ENCODE measurements around the gene WASHC2A. TPM values are rescaled to one million over a fixed set of nuclear protein-coding genes. Genes with fewer than 3 reads are reported as not detected.
"Not testable (repeated sequence)": the region's sequence is repeated elsewhere in the genome, so short reads cannot be mapped to it uniquely, and the experiment has no call there.

The WASHC2A gene
- total RNA-seq, 1 experiment from 2014 or later = 24.5 TPM

DNA sequence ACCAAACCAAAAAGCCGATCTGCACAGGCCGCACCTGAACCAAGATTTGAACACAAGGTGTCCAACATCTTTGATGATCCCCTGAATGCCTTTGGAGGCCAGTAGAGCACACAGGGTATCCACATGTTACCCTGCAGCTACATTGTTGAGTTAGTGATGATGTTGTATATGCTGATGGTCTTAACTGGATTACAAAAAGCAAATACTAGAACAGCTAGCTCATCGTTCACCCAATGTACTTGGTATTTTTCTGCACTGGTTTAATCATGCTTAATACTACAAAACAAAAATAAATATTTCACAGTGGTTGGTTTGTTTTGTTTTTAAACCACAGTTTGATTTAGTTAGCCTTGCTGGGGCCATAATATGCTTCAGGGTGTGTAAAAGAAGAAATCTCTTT is 65.1 kb downstream of the WASHC2A start:
- CTCF ChIA-PET = not testable (repeated sequence)

DNA sequence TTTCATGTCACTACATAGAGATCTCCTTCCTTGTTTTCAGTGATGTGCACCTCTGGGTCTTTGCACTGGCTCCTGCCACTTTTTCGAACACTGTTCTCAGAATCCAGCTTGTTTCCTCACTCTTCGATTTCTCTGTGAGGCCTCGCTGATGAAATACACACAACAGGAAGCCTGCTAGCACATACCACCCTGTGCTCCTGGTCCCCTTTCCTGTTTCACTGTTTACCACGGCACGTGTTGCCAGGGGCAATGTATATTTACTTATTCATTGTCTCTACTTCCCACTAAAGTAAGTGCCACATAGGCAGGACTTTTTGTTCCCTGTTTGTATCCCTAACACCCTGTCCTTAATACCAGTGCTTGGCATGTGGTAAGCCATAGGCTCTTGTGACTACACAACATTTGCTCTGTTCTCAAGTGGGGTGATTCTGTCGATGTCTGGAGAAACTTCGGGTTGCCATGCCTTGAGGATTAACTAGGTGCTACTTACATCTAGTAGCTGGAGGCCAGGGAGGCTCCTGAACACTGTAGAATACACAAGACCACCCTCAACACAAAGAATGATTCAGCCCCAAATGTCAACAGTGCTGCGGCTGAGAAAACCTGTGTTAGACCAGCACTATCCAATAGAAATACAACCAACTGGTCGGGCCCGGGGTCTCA is 75.9 kb downstream of the WASHC2A start:
- H3K27ac Mint-ChIP-seq (ENCODE audit: unreplicated experiment); H3K36me3 Mint-ChIP-seq (ENCODE audit: insufficient read depth, unreplicated experiment); CTCF ChIA-PET; H3K9me3 Mint-ChIP-seq (ENCODE audit: low read depth, unreplicated experiment); H3K4me3 Mint-ChIP-seq (ENCODE audit: low read depth, unreplicated experiment); H3K4me1 Mint-ChIP-seq (ENCODE audit: low read depth, unreplicated experiment); intact Hi-C loops (cut with micrococcal nuclease; ENCODE audit: unreplicated experiment); BruUV-seq (replicated peaks); DNase-seq: not testable (repeated sequence)
- peaks cover 16% of the 10 kb centered on the region for H3K27me3 Mint-ChIP-seq (ENCODE audit: unreplicated experiment)

More for the DNA sequence above, 65.1 kb downstream of the WASHC2A start:
- H3K27ac Mint-ChIP-seq (ENCODE audit: unreplicated experiment); DNase-seq; BruUV-seq (replicated peaks); H3K9me3 Mint-ChIP-seq (ENCODE audit: low read depth, unreplicated experiment); intact Hi-C loops (cut with micrococcal nuclease; ENCODE audit: unreplicated experiment); H3K27me3 Mint-ChIP-seq (ENCODE audit: unreplicated experiment); H3K4me1 Mint-ChIP-seq (ENCODE audit: low read depth, unreplicated experiment); H3K36me3 Mint-ChIP-seq (ENCODE audit: insufficient read depth, unreplicated experiment); H3K4me3 Mint-ChIP-seq (ENCODE audit: low read depth, unreplicated experiment): not testable (repeated sequence)

DNA sequence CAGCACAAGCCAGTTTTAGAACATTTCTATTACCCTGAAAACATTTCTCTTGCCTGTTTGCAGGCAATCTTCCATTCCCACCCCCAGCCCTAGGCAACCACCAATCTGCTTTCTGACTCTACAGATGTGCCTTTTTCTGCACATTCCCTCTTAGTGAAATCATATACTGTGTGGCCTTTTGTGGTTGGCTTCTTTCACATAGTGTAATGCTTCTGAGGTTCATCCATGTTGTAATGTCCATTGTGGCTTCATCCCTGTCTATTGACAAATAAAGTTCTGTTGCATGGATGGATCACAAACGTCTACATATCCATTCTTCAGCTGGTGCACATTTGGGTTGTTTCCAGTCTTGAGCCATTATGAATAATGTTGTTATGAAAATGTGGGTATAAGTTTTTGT is 77.8 kb downstream of the WASHC2A start:
- DNase-seq; H3K36me3 Mint-ChIP-seq (ENCODE audit: insufficient read depth, unreplicated experiment); H3K4me1 Mint-ChIP-seq (ENCODE audit: low read depth, unreplicated experiment); BruUV-seq (replicated peaks); intact Hi-C loops (cut with micrococcal nuclease; ENCODE audit: unreplicated experiment); H3K4me3 Mint-ChIP-seq (ENCODE audit: low read depth, unreplicated experiment); CTCF ChIA-PET; H3K27ac Mint-ChIP-seq (ENCODE audit: unreplicated experiment); H3K9me3 Mint-ChIP-seq (ENCODE audit: low read depth, unreplicated experiment): not testable (repeated sequence)
- H3K27me3 Mint-ChIP-seq (ENCODE audit: unreplicated experiment) = peaks cover 16% of the 10 kb centered on the region

DNA sequence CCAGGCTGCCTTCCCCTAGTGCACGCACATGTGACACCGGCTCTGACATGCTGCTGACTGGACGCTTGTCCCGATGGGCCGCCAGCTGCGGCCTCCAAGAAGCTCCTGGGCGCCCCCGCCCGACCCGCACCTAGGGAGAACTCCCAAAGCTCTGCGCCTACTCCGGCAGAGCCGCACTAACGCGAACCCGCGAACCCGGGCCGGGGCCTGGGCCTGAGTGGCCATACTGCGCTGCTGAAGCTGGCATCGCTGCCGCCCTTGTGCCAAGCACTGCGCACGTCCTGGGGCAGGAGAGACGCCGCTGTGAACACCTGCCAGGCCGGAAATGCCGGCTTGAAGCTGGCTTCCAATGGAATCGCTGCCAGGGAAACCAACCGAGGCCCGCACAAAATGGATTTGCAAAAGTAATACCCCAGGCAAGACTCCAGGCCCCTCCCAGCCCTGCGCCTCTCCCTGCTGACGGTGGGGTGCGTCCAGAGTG is 85.1 kb downstream of the WASHC2A start:
- Mint-ChIP-seq H3K4me3 (ENCODE audit: low read depth, unreplicated experiment) (no peak overlapping the region), H3K27ac (ENCODE audit: unreplicated experiment) (no peak overlapping the region), H3K36me3 (ENCODE audit: insufficient read depth, unreplicated experiment) (no peaks in the 10 kb centered on the region), H3K9me3 (ENCODE audit: low read depth, unreplicated experiment) (no peaks in the 10 kb centered on the region), H3K27me3 (ENCODE audit: unreplicated experiment) (peaks cover 23% of the 10 kb centered on the region), H3K4me1 (ENCODE audit: low read depth, unreplicated experiment) (no peaks in the 10 kb centered on the region)
- CTCF ChIA-PET = no interaction called here
- TF ChIP-seq, protein P1, sequence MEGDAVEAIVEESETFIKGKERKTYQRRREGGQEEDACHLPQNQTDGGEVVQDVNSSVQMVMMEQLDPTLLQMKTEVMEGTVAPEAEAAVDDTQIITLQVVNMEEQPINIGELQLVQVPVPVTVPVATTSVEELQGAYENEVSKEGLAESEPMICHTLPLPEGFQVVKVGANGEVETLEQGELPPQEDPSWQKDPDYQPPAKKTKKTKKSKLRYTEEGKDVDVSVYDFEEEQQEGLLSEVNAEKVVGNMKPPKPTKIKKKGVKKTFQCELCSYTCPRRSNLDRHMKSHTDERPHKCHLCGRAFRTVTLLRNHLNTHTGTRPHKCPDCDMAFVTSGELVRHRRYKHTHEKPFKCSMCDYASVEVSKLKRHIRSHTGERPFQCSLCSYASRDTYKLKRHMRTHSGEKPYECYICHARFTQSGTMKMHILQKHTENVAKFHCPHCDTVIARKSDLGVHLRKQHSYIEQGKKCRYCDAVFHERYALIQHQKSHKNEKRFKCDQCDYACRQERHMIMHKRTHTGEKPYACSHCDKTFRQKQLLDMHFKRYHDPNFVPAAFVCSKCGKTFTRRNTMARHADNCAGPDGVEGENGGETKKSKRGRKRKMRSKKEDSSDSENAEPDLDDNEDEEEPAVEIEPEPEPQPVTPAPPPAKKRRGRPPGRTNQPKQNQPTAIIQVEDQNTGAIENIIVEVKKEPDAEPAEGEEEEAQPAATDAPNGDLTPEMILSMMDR (IDR thresholded peaks at IDR 0.05; ENCODE audit: unreplicated experiment) = no peak
- BruUV-seq (replicated peaks) = no TSS peak
- DNase-seq = no peak
- intact Hi-C loops (cut with micrococcal nuclease; ENCODE audit: unreplicated experiment) = no loop called here

DNA sequence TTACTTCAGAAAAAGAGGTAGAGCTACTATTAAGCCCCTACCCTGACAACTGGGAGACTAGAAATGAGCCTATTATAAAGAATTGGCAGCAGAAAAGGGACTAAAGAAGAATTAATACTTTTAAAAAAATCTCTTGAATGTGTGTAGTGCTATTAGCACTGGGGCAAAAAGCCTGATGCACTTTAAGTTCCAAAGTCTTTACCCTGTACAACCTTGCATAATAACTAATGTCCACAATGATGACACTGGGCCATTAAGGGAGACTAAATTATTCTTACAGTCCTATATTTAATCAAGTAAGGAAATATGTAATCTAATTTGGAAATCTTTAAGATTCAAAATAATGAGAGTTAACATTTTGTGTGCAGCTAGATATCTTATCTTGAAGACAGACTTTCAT is 90.1 kb downstream of the WASHC2A start:
- H3K27ac Mint-ChIP-seq (ENCODE audit: unreplicated experiment); H3K4me1 Mint-ChIP-seq (ENCODE audit: low read depth, unreplicated experiment); H3K36me3 Mint-ChIP-seq (ENCODE audit: insufficient read depth, unreplicated experiment); intact Hi-C loops (cut with micrococcal nuclease; ENCODE audit: unreplicated experiment); H3K4me3 Mint-ChIP-seq (ENCODE audit: low read depth, unreplicated experiment); CTCF ChIA-PET; DNase-seq; BruUV-seq (replicated peaks); H3K9me3 Mint-ChIP-seq (ENCODE audit: low read depth, unreplicated experiment): not testable (repeated sequence)
- H3K27me3 Mint-ChIP-seq (ENCODE audit: unreplicated experiment) = peaks cover 46% of the 10 kb centered on the region

DNA sequence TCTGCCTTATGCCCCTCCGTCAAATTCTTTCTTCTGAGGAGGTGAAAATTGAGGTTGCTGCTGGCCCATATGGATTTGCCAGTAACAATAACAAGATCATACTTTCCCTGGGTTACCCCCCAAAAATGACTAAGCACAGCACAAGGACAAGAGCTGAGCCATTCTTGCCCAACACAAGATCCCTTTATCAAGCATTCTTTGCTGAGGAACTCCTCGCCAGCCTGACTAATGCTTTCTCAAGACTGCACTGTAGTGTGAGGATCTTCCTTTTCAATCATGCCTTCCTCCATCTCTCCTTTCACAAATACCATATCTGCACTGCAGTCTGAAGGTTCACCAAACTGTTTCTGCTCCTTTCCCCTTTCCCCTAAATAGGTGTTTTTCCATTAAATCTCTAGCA is 92.1 kb downstream of the WASHC2A start:
- H3K36me3 Mint-ChIP-seq (ENCODE audit: insufficient read depth, unreplicated experiment); H3K4me3 Mint-ChIP-seq (ENCODE audit: low read depth, unreplicated experiment); BruUV-seq (replicated peaks); DNase-seq; H3K9me3 Mint-ChIP-seq (ENCODE audit: low read depth, unreplicated experiment); CTCF ChIA-PET; intact Hi-C loops (cut with micrococcal nuclease; ENCODE audit: unreplicated experiment); H3K4me1 Mint-ChIP-seq (ENCODE audit: low read depth, unreplicated experiment); H3K27ac Mint-ChIP-seq (ENCODE audit: unreplicated experiment): not testable (repeated sequence)
- H3K27me3 Mint-ChIP-seq (ENCODE audit: unreplicated experiment) = peaks cover 36% of the 10 kb centered on the region

DNA sequence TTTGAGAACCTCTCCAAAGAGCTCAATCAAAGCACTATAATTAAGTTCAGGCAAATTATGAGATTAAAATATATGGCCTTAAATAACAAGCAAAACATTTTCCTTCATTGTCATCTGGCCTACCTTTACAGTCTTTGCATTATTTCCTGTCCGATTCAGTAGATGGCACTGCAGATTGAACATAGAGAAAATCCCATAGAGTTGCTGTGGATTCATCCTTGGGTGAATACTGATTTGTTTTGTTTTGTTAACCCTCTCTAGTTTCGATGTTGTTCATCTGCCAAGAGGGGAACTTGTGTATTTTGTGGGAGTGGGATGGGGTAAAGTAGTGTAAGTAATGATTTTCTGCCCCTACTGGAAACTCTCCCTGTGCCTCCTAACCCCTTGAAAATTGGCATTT is 97.3 kb downstream of the WASHC2A start:
- DNase-seq; H3K4me1 Mint-ChIP-seq (ENCODE audit: low read depth, unreplicated experiment); H3K27ac Mint-ChIP-seq (ENCODE audit: unreplicated experiment); intact Hi-C loops (cut with micrococcal nuclease; ENCODE audit: unreplicated experiment); H3K4me3 Mint-ChIP-seq (ENCODE audit: low read depth, unreplicated experiment); H3K27me3 Mint-ChIP-seq (ENCODE audit: unreplicated experiment); H3K9me3 Mint-ChIP-seq (ENCODE audit: low read depth, unreplicated experiment); CTCF ChIA-PET; BruUV-seq (replicated peaks); H3K36me3 Mint-ChIP-seq (ENCODE audit: insufficient read depth, unreplicated experiment): not testable (repeated sequence)

DNA sequence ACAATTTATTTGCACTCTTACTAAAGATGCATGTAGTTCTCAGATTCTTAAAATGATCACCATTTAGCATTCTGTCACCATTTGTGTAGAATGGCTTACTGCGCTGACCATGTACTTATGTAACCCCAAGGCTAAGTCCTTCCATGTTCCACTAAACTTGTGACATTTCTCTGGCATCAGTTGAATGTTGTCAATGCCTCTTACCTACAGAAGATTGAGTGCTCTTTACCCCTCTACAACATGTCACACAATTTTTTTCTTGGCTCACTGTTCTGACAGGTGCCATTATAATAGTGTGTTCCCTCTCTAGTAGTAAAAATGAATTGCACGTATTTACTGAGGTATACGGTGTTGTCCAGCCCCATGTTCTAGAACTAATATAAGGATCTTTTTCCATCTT is 100.1 kb downstream of the WASHC2A start:
- H3K36me3 Mint-ChIP-seq (ENCODE audit: insufficient read depth, unreplicated experiment); DNase-seq; BruUV-seq (replicated peaks); intact Hi-C loops (cut with micrococcal nuclease; ENCODE audit: unreplicated experiment); H3K4me1 Mint-ChIP-seq (ENCODE audit: low read depth, unreplicated experiment); CTCF ChIA-PET; H3K9me3 Mint-ChIP-seq (ENCODE audit: low read depth, unreplicated experiment); H3K27me3 Mint-ChIP-seq (ENCODE audit: unreplicated experiment); H3K4me3 Mint-ChIP-seq (ENCODE audit: low read depth, unreplicated experiment); H3K27ac Mint-ChIP-seq (ENCODE audit: unreplicated experiment): not testable (repeated sequence)

DNA sequence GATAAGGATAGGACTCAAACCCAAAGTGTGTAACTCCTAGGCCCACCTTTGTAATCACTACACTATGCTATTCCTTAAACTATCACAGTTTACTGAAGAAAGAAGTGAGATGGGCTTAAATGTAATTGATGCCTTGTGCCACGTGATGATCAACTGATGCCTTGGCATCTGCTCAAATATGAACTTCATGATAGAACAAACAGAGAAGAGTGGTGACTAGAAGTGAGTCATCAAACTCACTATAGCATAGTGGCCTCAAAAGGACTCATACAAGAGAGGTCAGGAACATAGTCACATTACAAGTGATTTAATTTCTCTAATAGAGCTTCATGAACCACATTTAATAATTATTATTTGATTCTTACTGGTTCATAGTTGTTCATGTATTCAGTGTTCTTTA is 101.8 kb downstream of the WASHC2A start:
- BruUV-seq (replicated peaks); H3K36me3 Mint-ChIP-seq (ENCODE audit: insufficient read depth, unreplicated experiment); intact Hi-C loops (cut with micrococcal nuclease; ENCODE audit: unreplicated experiment); H3K4me1 Mint-ChIP-seq (ENCODE audit: low read depth, unreplicated experiment); H3K27me3 Mint-ChIP-seq (ENCODE audit: unreplicated experiment); DNase-seq; H3K27ac Mint-ChIP-seq (ENCODE audit: unreplicated experiment); H3K9me3 Mint-ChIP-seq (ENCODE audit: low read depth, unreplicated experiment); H3K4me3 Mint-ChIP-seq (ENCODE audit: low read depth, unreplicated experiment): not testable (repeated sequence)
- CTCF ChIA-PET = interaction anchor here (0.6 kb wide), 1 partner anchor 405 kb away, joined by 4 read pairs; no protein-coding TSS in a partner anchor

All from Calu3 (cell line).